HG03108 (cell line): ENCODE data around the gene GRID1.

ENCODE experiments used
- ATAC-seq: cut with Tn5 transposase; IDR thresholded peaks from one replicate; pipeline ENCODE4 v1.9.1; 2021; ENCODE audit warnings: moderate library complexity; ENCODE audit not compliant: unreplicated experiment

Gene GRID1

GRCh38 chr10:86073199-86073977, 293.2 kb downstream of the GRID1 start:
- ATAC-seq = no peak

DNA sequence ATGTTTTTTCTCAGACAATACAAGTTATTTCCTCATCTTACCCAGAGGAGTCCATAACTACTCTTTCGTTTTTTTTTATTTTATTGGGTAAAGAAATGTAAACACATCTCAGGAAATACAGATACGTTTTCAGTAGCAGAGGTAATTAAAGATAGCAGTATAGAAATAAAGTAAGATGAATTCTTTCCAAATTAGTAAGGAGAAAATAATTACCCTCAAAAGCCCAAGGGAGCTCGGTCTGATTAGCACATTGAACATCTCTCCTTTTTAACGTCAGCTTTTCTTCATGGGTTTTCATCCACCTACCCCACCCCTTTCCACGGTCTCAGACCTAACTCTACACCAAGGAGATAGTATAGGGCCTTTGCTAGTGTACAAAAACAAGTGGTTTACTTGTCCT, 294.2 kb downstream of the GRID1 start:
- no peak for ATAC-seq

DNA sequence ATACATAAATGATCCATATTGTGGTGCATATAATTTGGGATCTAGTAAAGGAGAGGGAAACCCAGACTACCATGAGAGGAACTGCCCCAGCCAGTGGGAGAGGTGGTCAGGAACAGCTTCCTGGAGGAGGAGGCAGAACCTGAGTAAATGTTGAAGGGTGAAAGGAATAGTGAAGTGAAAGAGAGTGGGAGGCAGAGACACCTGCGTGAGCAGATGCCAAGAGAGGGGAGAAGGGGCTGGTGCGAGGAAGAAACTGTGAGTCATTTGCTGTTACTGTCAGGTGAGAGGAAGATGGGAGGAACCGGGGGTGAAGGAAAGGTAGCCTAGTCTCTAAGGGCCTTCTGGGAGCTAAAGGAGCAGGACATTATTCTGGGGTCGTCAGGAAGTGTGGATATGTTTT, 294.8 kb downstream of the GRID1 start:
- no peak for ATAC-seq

- no peak for ATAC-seq
Measured at GRCh38 chr10:86071145-86071544, 295.4 kb downstream of the GRID1 start.

GRCh38 chr10:86070278-86070677, 296.3 kb downstream of the GRID1 start:
- ATAC-seq = no peak

DNA sequence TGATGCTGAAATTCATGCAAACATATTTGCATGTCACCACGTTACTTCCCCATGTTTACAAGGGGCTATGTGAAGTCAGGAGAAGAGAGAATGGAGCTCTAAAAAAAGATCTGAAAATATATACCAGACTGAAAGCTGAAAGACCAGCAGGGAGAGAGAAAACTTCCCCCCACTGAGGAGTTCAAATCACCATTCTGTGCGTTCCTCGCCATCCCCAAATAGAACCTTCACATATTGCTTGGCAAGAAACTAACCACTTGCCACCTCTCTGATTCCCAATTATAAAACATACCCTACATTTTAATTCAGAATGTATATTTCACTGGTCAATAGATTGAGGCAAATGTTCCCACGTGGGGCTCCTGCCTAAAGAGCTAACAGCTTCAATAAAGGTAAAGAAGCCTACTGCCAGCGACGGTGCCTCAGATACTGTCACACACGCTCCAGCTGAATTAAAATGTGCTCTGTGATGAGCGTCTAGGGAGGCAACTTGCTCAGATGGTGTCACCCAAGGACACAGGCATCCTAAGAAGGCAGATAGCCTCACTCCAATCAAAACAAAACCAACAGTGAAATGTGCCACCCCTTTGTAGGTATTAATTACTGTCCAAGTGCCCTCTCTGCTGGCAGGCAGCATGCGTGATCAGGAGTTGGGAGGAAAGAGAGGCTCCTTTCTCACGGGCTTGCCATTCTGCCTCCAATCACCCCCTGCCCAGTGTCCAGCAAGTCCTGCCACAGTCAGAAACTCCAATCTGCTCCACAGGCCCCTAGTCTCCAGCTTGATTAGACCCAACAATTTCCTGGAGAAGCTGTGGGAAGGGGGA, 298.2 kb downstream of the GRID1 start:
- no peak for ATAC-seq

GRCh38 chr10:86067436-86068050, 299.1 kb downstream of the GRID1 start:
- ATAC-seq = no peak

DNA sequence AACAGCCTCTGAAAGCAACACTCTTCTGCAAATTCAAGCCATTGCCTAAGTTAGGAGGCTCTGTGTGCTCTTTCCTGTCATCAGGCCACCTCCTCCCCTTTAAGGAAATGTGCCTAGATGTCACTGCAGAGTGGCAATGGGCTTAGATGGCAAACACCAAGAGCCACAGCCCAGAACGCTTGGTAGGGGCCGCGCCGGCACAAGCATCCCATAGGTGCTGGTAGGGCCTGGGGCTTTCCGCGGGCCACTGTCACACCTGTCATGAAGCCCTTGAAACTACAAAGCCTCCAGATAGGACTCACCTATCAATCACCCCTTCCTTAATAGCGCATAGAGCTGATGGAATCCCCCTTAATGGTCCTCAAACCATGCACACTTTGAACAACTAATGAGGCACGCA, 299.9 kb downstream of the GRID1 start:
- no peak for ATAC-seq

DNA sequence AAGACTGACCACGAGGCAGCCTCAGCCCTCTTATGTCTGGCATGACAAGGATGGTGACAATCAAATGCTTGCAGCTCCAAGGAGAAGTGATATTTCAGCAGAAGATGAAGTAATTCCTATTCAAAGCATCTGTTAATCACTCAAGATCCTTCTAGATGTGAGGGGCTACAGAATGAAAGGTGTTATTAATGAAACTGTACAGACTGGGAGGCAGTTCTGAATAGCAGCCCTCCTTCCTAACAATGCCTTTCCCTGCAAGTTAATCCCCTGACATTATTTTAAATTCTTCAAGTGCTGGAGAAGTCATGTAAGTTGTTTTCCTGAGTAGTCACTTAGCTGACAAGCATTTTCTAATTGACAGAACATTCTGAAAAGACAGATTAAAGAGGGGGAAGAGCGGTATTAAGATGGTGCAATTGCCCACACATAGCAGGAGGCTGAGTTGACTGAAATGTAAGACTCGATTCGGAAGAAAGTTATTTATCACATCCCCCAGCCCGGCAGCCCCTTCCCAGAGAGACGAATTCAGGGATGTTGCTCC, 300.8 kb downstream of the GRID1 start:
- ATAC-seq = no peak

DNA sequence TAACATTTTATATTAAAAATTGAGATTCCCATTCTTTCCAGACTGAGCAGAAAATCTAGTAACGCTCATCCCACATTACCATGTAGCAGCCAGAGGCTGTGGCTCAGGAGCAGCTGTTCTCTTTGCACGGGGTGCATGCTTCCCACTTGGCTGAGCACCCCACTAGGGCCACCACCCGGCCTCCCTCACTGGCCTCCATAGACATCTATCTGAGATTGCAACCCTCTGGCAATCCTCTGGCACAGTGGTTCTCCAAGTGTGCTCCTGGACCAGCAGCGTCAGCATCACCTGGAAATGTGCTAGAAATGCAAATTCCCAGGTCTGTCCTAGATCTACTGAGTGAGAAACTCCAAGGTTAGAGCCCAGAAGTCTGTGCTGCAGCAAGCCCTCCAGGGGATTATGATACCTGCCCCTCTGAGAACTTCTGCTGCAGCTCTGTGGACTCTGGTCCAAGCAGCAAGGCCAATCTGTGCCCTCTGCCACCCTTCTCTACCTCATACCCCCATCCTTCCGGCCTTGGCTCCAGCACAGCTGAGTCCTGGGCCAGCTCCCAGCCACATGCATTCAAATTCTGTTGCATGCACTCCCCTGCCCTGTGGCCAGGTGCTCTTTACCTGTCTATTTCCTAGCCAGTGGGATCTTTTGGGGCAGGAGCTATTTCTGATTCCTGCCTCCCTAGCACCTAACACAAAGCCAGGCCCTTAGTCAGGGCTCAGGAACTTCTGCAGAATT, 301.5 kb downstream of the GRID1 start:
- ATAC-seq = no peak

DNA sequence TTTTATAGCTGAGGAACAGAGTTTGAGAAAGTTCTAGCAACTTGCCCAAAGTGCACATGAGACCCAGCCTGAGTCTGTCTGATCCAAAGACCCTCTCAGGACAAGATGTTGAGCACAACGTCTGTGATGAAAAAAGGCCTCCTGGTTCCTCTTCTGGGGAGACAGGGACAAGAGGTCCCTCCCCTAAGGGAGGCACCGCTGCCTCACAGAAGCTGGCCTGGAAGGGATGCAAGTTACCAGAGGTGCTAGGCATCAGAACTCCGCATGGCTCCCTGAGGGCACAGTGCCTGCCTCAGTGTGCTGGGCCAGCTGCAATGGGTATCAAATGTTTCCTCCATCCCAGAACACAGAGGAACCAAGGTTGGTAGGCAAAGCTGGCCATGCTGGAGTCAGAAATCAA, 302.4 kb downstream of the GRID1 start:
- no peak for ATAC-seq

DNA sequence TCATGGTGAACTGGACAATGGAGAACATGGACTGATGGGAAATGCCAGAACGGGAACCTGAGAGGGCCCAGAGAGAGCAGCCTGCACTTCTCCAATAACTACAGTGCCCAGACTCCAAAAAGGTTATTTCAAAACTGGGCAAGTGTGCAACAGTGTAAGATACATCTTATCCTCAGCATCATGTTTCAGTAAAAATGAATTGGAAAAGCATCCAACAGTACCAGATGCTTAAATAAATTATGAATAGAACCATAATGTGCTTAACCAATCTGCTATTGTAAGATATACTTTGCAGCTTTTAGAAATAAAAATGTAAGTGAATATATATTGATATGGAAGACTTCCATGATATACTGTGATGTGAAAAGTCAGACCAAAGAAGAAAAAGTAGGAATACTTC, 303.3 kb downstream of the GRID1 start:
- no peak for ATAC-seq

DNA sequence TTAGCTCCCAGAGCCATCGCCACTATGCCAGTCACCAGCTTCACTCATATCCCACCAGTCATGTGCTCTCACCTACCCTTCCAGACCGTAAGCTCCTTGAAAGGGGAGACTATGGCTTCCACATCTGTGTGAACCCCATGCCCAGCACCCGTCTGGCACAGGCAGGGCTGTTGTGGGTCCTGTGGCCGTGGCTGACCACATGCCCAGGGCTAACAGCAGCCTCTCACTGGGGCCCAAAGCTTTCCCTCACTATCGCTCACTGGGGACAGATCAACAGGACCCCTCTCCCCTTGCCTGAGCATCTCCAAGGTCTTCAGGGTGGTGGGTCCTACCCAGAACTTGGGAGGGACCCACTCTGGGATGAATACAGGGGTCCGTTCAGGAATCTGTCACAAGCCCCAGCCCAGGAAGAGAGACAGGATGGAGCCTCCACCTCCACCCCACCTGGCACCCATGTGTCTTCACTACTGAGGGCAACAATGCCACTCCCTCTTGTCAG, 303.9 kb downstream of the GRID1 start:
- ATAC-seq = no peak

DNA sequence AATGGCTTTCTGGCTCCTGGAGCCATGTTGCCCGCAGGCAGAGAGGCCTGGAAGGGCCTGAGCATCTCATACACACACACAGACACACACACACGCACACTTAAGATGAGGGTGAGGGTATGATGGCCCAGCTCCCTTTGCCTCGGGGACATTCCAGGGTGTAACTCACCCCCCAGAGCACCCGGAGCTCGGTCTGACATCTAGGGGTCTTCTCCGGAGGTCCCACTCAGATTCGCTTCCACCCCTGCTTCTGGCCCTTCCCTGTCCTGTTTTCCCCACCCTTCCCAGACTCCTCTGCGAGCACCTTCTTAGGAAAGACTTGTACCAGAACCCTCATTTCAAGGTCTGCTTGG, 304.4 kb downstream of the GRID1 start:
- no peak for ATAC-seq

DNA sequence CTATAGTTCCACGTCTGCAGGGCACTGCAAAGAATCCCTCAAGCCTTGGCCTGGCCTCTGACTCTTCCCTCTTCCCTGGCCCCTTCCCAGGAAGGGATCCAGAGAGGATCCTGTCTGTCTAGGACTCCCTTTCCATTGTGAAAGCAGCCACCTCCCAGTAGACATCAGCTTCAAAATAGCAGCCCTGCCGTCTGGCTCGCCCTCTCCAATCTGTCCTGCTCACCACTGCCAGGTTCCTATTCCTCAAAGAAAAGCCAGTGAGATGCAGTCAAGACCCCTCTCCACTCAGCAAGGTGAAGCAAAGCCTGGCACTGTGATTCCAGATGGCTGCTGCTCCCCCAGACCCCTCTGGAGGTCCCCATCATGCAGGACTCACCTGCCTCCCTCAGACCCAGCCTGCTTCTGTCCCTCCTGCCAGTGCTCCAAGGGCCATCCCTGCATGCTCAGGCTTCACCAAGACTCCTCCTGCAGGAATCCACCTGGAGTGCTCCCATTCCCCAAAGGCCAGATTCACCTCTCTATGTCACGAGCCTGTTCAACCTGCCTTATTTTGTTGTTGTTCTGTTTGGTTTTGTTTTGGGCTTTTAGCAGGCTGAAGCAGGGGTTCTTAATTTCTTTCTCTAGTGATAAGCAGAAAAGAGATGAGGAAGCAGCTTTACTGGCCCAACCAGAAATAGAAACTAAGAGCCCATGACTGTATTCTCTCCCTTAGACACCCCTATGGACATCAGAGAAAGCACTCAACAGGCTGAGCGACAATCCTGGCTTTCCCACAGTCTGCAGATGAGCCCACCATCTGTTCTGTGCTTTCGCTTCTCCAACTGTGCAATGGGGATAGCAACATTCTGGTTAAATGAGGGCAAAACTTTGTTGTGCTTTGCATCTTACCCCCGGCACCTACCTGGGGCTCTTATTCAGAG, 305.1 kb downstream of the GRID1 start:
- ATAC-seq = no peak

GRCh38 chr10:86060386-86061277, 306.0 kb downstream of the GRID1 start:
- no peak for ATAC-seq

DNA sequence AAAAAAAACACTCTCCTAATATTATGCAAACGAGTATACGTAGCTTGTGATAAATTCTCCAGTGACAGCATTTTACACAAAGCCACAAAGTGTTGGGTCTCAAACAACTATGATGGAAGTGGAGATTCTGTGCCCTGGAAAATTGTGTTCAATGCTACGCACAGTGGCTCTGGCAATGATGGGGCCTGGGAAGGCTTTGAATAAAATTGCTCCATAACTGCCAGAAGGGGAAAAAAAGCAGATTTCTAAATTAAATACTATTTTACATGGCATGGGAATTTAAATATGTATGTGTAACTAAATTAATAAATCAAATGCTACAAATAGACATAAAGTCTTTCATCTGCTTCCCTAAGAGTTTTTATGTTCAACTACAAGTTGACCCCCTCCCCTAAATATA, 306.7 kb downstream of the GRID1 start:
- no peak for ATAC-seq

- ATAC-seq = no peak
Measured at GRCh38 chr10:86058964-86059363, 307.6 kb downstream of the GRID1 start.

DNA sequence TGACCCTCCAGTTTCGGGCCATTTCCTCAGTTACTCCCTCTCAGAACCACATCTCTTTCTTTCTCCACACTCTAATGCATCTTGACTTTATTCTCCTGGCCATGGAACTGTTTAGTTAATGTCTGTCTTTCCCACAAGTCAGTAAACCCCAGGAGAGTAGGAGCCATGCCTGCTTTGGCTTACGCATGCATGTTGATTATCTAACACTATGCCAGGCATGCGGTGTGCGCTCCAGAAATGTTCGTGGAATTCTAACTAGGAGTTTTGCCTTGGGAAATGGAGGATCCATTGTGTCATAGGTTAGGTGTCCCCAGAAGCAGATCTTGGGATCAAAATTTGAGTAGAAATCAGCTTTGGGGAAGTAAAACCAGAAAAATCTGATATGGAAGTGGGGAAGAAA, 308.9 kb downstream of the GRID1 start:
- ATAC-seq = no peak
